GM12872 (cell line): ENCODE data around the gene CMTM1.

Source experiments
- TF ChIP-seq, protein P1 (sequence below): IDR thresholded peaks from 3 replicates; pipeline ENCODE4 v1.5.1; 2011; ENCODE audit warnings: low read depth, mild to moderate bottlenecking, low read length, moderate library complexity; ENCODE audit not compliant: insufficient read depth

CMTM1 gene

DNA sequence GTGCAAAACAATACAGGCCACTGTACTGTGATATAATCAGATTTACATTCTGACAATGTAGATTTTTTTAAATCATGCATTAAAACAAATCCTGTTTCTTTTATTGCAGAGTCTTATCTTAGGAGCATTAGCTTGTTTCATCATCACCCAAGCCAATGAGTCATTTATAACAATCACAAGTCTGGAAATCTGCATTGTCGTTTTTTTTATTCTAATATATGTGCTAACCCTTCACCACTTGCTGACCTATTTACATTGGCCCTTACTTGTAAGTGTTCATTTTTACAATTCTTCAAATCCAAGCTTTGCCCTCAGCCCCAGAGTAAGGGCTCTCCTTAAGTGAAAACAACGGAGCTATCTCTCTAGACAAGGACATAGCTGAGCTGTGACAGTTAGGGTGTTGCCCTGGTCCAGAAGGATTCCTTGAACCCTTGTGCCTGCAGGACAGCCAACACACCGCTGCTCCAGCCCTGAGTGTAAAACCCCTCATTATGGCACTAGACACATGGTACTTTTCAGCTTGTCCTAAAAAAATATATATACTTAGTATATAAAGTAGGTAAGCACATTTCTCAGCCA is 3.7 kb downstream of the CMTM1 start:
- TF ChIP-seq, protein P1, sequence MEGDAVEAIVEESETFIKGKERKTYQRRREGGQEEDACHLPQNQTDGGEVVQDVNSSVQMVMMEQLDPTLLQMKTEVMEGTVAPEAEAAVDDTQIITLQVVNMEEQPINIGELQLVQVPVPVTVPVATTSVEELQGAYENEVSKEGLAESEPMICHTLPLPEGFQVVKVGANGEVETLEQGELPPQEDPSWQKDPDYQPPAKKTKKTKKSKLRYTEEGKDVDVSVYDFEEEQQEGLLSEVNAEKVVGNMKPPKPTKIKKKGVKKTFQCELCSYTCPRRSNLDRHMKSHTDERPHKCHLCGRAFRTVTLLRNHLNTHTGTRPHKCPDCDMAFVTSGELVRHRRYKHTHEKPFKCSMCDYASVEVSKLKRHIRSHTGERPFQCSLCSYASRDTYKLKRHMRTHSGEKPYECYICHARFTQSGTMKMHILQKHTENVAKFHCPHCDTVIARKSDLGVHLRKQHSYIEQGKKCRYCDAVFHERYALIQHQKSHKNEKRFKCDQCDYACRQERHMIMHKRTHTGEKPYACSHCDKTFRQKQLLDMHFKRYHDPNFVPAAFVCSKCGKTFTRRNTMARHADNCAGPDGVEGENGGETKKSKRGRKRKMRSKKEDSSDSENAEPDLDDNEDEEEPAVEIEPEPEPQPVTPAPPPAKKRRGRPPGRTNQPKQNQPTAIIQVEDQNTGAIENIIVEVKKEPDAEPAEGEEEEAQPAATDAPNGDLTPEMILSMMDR: no peak

DNA sequence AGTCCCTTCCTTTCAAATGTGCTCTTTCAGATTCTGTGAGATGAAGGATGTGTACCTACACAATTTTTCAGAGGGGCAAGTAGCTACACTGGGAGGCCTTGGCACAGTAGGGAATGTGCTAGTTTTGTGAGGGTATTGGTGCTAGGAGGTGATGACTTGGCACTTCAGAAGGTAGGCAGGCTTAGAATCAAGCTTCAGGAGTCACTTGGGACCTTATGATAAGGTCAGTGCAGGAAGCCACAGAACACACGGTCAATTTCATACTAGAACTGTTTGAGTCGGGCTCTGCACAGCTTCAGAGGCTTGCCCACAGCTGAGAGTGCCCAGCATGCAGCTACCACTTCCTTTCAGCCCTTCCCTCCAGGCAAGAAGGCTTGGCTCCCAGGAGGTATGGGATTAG is 6.1 kb downstream of the CMTM1 start:
- TF ChIP-seq, protein P1: no peak

DNA sequence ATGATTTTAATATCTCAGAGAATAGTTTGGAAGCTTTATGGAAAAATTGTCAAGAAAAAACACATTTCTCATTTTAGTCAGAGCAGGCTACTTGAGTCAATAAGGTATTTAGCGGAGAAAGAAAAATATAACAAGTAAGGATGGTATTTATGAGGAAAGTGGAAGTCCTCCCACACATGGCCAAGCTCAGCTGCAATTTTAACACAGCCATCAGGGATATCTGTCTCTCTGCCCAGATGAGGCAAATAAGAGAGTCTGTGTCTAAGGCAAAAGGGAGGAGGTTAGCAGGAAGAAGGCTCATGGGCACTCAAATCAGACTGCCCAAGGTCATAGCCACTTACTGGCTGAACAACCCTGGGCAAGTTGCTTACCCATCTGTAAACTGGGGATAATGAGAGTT is 7.8 kb downstream of the CMTM1 start:
- TF ChIP-seq, protein P1: no peak

DNA sequence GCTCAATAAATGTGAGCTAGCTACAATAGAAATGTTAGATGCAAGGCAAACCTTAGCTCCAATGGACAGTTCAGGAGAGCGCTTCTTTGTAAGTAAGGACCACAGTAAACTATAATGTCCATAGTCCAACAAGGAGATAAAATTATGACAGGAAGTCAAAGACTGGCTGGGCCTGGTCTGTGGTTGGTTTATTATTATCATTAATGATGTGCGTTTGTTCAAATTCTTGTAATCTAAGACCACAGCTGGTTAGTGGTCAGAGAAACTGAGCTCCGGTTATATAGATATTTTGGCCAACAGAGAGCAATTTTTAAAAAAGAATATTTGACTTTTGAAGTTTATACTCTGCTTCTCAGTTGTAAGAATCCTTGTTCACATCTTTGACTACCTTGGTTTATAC is 8.3 kb downstream of the CMTM1 start:
- TF ChIP-seq, protein P1: no peak

DNA sequence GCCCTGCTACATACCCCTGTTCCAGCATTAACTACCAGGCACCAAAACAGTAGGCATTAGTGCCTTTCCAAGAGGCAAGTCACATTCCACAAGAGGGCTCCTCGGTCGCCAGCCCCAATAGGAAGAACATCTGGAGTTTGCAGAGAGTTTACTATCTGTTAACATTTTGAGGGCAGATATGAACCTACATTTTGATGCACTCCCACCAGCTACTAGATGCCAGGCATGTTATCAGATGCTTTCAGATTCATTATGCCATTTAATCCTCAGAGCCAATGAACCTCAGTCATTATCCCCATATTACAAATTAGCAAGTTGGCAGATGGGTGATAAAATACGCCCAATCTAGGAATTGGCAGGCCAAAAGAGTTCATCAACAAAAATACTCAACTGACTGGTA is 8.8 kb downstream of the CMTM1 start:
- TF ChIP-seq, protein P1: no peak

DNA sequence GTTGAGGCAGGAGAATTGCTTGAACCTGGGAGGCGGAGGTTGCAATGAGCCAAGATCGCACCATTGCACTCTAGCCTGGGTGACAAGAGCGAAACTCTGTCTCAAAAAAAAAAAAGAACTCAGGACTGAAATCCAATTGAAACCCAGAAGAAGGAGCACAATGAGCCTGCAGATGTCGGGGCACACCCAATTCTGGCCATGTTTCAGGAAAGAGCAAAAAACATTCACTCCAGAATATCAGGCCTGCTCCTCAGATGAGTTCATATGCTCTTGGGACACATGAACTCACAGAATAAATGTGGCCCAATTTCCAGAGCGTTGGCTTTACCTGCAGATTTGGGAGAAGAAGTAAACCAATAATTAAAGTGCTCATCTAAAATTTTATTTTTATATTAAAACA is 10.1 kb downstream of the CMTM1 start:
- TF ChIP-seq, protein P1: no peak

DNA sequence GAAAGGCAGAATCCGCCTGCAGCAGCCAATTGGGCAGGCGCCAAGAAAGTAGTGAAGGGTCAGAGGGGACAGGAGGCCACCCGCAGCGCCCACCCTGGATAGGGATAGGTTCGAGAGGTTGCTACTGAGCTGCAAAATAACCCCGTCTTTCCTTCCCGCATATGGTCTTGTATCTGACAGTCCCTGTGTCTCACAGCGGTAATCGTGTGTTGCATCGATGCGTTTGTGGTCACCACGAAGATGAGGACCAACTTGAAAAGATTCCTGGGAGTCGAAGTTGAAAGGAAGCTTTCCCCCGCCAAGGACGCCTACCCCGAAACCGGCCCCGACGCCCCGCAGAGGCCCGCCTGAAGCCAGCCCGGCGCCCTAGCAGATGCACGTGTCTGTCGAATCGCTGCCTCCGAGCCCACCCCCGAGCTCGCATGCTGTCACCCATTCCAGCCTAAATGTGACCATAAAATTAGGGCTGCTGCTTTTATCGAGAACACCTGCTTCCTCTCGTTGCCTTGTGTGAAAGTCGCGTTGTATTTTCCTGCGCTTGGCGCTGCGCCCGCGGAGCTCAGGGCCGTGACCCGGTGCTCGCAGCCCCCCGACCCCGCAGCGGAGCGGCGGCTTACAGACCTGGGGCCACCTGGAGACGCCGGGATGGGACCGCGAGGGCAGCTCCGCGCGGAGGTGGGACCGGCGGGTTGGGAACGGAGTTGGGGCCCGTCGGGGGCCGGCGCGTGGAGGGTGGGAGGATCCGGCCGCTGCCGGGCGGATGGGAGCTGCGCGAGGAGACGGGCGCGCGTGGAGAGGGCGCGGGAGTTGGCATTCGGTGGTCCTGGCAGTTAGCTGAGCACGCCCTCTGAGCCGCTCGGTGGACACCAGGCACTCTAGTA is 12.7 kb downstream of the CMTM1 start, which contains the start of gene CMTM2:
TSS of gene CMTM2 (plus strand) at position 813 of the 881 bp plus-strand sequence. CDS start 145 bp downstream, outside the sequence.
- TF ChIP-seq, protein P1: no peak
